WTC11 (cell line): ENCODE results near the gene TRIM47. TPM values are rescaled to one million over a fixed set of nuclear protein-coding genes. Genes with fewer than 3 reads are reported as not detected.
"Not testable (repeated sequence)": the region's sequence is repeated elsewhere in the genome, so short reads cannot be mapped to it uniquely, and the experiment has no call there.

Source experiments
- ATAC-seq: fragments of 200-7000 bp; cut with Tn5 transposase; 2 replicates; pipeline ENCODE4 v1.10.0; 2021; ENCODE audit warnings: mild to moderate bottlenecking, moderate library complexity
- CTCF ChIA-PET: fragments of 300-600 bp; sonication (Branson Sonifier 250); formaldehyde crosslinking; loops from one replicate; lab custom pipeline; 2021; ENCODE audit warnings: antibody characterized with exemption; lab: Charles Lee
- POLR2A ChIA-PET: fragments of 350-600 bp; sonication (Branson Sonifier 250); formaldehyde crosslinking; loops from one replicate; lab custom pipeline; 2021; ENCODE audit warnings: antibody characterized with exemption; lab: Charles Lee
- DNase-seq: peaks from one replicate; pipeline ENCODE4 v3.0.0; 2021; ENCODE audit warnings: low spot score
- H3K27ac Mint-ChIP-seq: 2 replicates; pipeline ENCODE4 v1.8.0; 2021; ENCODE audit warnings: mixed read lengths
- H3K27me3 Mint-ChIP-seq: 2 replicates; pipeline ENCODE4 v1.8.0; 2021; ENCODE audit warnings: low read depth, mild to moderate bottlenecking, moderate library complexity, mixed read lengths
- H3K36me3 Mint-ChIP-seq: 2 replicates; pipeline ENCODE4 v1.8.0; 2021; ENCODE audit warnings: mixed read lengths
- H3K4me1 Mint-ChIP-seq: 2 replicates; pipeline ENCODE4 v1.8.0; 2022; ENCODE audit warnings: mixed read lengths
- H3K4me3 Mint-ChIP-seq: 2 replicates; pipeline ENCODE4 v1.8.0; 2021; ENCODE audit warnings: mild to moderate bottlenecking, moderate library complexity, mixed read lengths
- H3K9me3 Mint-ChIP-seq: 2 replicates; pipeline ENCODE4 v1.8.0; 2021; ENCODE audit warnings: mixed read lengths
- ETV6 ChIP-seq: sonication (generic); formaldehyde crosslinking; IDR thresholded peaks from 2 replicates; pipeline ENCODE4 v1.8.1; 2022; ENCODE audit warnings: mild to moderate bottlenecking, missing genetic modification reagents
- FOXP1 ChIP-seq: sonication (generic); formaldehyde crosslinking; IDR thresholded peaks from 2 replicates; pipeline ENCODE4 v1.8.0; 2022; ENCODE audit warnings: missing genetic modification reagents, mild to moderate bottlenecking, moderate library complexity, borderline replicate concordance
- GABPB1 ChIP-seq: sonication (generic); formaldehyde crosslinking; IDR thresholded peaks from 2 replicates; pipeline ENCODE4 v1.8.1; 2023; ENCODE audit warnings: mild to moderate bottlenecking, missing genetic modification reagents
- HMGXB4 ChIP-seq: sonication (generic); formaldehyde crosslinking; IDR thresholded peaks from 2 replicates; pipeline ENCODE4 v1.8.1; 2023; ENCODE audit warnings: mild to moderate bottlenecking, moderate library complexity, missing genetic modification reagents
- NFE2L1 ChIP-seq: sonication (generic); formaldehyde crosslinking; IDR thresholded peaks from 2 replicates; pipeline ENCODE4 v1.8.1; 2023; ENCODE audit warnings: missing genetic modification reagents
- SOX15 ChIP-seq: fragments of 250-450 bp; sonication (Bioruptor Pico); IDR thresholded peaks from 2 replicates; pipeline ENCODE4 v1.9.0; 2021; ENCODE audit warnings: mild to moderate bottlenecking
- ZNF317 ChIP-seq: sonication (generic); formaldehyde crosslinking; IDR thresholded peaks from 2 replicates; pipeline ENCODE4 v1.8.1; 2023; ENCODE audit warnings: low read depth, mild to moderate bottlenecking, moderate library complexity, missing genetic modification reagents, borderline replicate concordance
- ZNF532 ChIP-seq: fragments of 250-450 bp; sonication (Bioruptor Pico); IDR thresholded peaks from 2 replicates; pipeline ENCODE4 v1.9.0; 2021; ENCODE audit warnings: mild to moderate bottlenecking, borderline replicate concordance
- ZSCAN18 ChIP-seq: fragments of 250-450 bp; sonication (Bioruptor Pico); IDR thresholded peaks from 2 replicates; pipeline ENCODE4 v2.1.2; 2022; ENCODE audit warnings: mild to moderate bottlenecking, moderate library complexity
- total RNA-seq: library from RNA; stranded (reverse); gene quantifications from 3 replicates; pipeline ENCODE4 v1.2.3, GENCODE V29; 2021

The TRIM47 gene
- total RNA-seq, 1 experiment from 2014 or later: 10.0 TPM

GRCh38 chr17:75873587-75874322 lies 4.6 kb downstream of the TRIM47 start:
- no peak for ATAC-seq
- ChIA-PET POLR2A (interaction anchor here (0.6 to 1.0 kb wide), 2 partner anchors 17 to 18 kb away, joined by 3 to 4 read pairs; partner anchors contain the start of gene WBP2), CTCF (interaction anchor here (1.7 to 5.1 kb wide), 3 partner anchors 9 to 43 kb away, joined by 4 to 48 read pairs (median 18); no protein-coding TSS in a partner anchor)
- H3K27me3 Mint-ChIP-seq: peaks cover 19% of the 10 kb centered on the region
- H3K27ac Mint-ChIP-seq: no peak overlapping the region
- no peak for TF ChIP-seq FOXP1
- TF ChIP-seq GABPB1 (CRISPR knock-in tag): peak; percentile 26; the same call in 1 of the 2 replicates
- TF ChIP-seq, all 79 proteins: peak for 1
- peaks cover 36% of the 10 kb centered on the region for H3K4me1 Mint-ChIP-seq
- DNase-seq: no peak
- no peak overlapping the region for H3K4me3 Mint-ChIP-seq
- H3K36me3 Mint-ChIP-seq: no peaks in the 10 kb centered on the region
- no peaks in the 10 kb centered on the region for H3K9me3 Mint-ChIP-seq

GRCh38 chr17:75872434-75873351 lies 5.7 kb downstream of the TRIM47 start:
- TF ChIP-seq ETV6 (CRISPR knock-in tag): no peak
- TF ChIP-seq GABPB1 (CRISPR knock-in tag): peak; percentile 79; the same call in 1 of the 2 replicates
- CTCF ChIA-PET: interaction anchor here (0.7 to 5.1 kb wide), 7 partner anchors 8 to 407 kb away, joined by 3 to 48 read pairs (median 4); partner anchors contain the start of gene WBP2

GRCh38 chr17:75870228-75870627 lies 8.2 kb downstream of the TRIM47 start:
- H3K27ac Mint-ChIP-seq, POLR2A ChIA-PET, ATAC-seq, H3K27me3 Mint-ChIP-seq, H3K36me3 Mint-ChIP-seq, DNase-seq, H3K4me3 Mint-ChIP-seq, H3K9me3 Mint-ChIP-seq: not testable (repeated sequence)
- CTCF ChIA-PET: interaction anchor here (1.1 to 5.1 kb wide), 4 partner anchors 9 to 40 kb away, joined by 3 to 48 read pairs (median 11); partner anchors contain the start of gene MRPL38
- H3K4me1 Mint-ChIP-seq: peaks cover 21% of the 10 kb centered on the region

More at GRCh38 chr17:75872434-75873351, 5.7 kb downstream of the TRIM47 start:
- DNase-seq: no peak
- Mint-ChIP-seq H3K36me3 (no peaks in the 10 kb centered on the region), H3K27ac (no peak overlapping the region), H3K4me1 (peaks cover 36% of the 10 kb centered on the region), H3K9me3 (no peaks in the 10 kb centered on the region), H3K27me3 (peaks cover 14% of the 10 kb centered on the region), H3K4me3 (no peak overlapping the region)
- POLR2A ChIA-PET: interaction anchor here (1.0 kb wide), 1 partner anchor 17 kb away, joined by 3 read pairs; the partner anchor contains the start of gene WBP2
- ATAC-seq: peak; percentile 12

GRCh38 chr17:75869282-75870141 lies 8.9 kb downstream of the TRIM47 start:
- Mint-ChIP-seq H3K27ac (no peak overlapping the region; the same call in 1 of the 2 replicates), H3K4me3 (no peak overlapping the region), H3K9me3 (no peaks in the 10 kb centered on the region), H3K27me3 (no peaks in the 10 kb centered on the region)
- POLR2A ChIA-PET: no interaction called here
- no peak for TF ChIP-seq NFE2L1
- no peak for TF ChIP-seq ZNF317 (CRISPR knock-in tag)
- TF ChIP-seq ZNF532 (CRISPR knock-in tag): no peak
- no peak for TF ChIP-seq HMGXB4
- no peak for TF ChIP-seq SOX15
- TF ChIP-seq GABPB1 (CRISPR knock-in tag): peak; percentile 99
- TF ChIP-seq ZSCAN18 (CRISPR knock-in tag): no peak
- TF ChIP-seq, all 79 proteins: peak for 1
- no peaks in the 10 kb centered on the region for H3K36me3 Mint-ChIP-seq
- CTCF ChIA-PET: interaction anchor here (1.0 to 5.1 kb wide), 4 partner anchors 9 to 39 kb away, joined by 4 to 48 read pairs (median 14); partner anchors contain the start of genes MRPL38 and TRIM47
- peaks cover 28% of the 10 kb centered on the region for H3K4me1 Mint-ChIP-seq
- ATAC-seq: no peak
- no peak for DNase-seq

- peaks cover 32% of the 10 kb centered on the region for H3K4me1 Mint-ChIP-seq
- ATAC-seq, H3K36me3 Mint-ChIP-seq, H3K27ac Mint-ChIP-seq, H3K9me3 Mint-ChIP-seq, DNase-seq, POLR2A ChIA-PET, H3K27me3 Mint-ChIP-seq, H3K4me3 Mint-ChIP-seq: not testable (repeated sequence)
- CTCF ChIA-PET: interaction anchor here (1.0 to 1.4 kb wide), 2 partner anchors 9 to 37 kb away, joined by 4 to 9 read pairs; partner anchors contain the start of genes MRPL38 and TRIM47
These were observed 9.6 kb downstream of the TRIM47 start for GRCh38 chr17:75868730-75869281.
